ENCODE data around the gene ARMC2. TPM values are rescaled to one million over a fixed set of nuclear protein-coding genes. Genes with fewer than 3 reads are reported as not detected.
"Not testable (repeated sequence)": the region's sequence is repeated elsewhere in the genome, so short reads cannot be mapped to it uniquely, and the experiment has no call there.

The ARMC2 gene
- polyA plus RNA-seq, 3 donors = 8.4 to 13.6 (median 10.9) TPM

GRCh38 chr6:108947114-108947854 is 99.1 kb downstream of the ARMC2 start:
- DNase-seq (ENCODE audit: low read depth in 3 of 3, low spot score in 2 of 3) = no peak

DNA sequence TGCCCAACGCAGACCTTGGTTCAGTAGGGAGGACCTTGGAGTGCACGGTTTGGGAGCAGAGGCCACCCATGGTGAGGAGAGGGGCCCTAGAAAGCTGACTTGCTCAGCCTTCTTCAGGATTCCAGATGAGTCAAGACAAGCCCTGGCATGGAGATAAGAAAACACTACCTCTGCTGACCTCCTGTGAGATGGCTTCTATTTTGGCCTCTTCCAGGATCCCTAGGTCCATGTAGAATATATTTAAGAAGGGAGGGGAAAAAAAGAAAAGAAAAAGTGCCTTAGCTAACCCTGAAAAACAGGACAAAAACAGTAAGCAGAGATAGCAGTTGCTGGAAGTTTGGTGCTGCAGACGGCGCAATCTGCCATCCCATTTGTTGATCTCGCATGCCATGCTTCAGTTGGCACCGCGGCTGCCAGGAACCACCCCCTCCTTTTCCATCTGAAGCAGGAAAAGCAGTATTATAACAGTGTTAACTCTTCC is 100.0 kb downstream of the ARMC2 start:
- no peak for DNase-seq (ENCODE audit: low read depth in 3 of 3, low spot score in 2 of 3)

- DNase-seq (ENCODE audit: low read depth in 3 of 3, low spot score in 2 of 3) = no peak
Observed at GRCh38 chr6:108951351-108951953, 103.2 kb downstream of the ARMC2 start.

DNA sequence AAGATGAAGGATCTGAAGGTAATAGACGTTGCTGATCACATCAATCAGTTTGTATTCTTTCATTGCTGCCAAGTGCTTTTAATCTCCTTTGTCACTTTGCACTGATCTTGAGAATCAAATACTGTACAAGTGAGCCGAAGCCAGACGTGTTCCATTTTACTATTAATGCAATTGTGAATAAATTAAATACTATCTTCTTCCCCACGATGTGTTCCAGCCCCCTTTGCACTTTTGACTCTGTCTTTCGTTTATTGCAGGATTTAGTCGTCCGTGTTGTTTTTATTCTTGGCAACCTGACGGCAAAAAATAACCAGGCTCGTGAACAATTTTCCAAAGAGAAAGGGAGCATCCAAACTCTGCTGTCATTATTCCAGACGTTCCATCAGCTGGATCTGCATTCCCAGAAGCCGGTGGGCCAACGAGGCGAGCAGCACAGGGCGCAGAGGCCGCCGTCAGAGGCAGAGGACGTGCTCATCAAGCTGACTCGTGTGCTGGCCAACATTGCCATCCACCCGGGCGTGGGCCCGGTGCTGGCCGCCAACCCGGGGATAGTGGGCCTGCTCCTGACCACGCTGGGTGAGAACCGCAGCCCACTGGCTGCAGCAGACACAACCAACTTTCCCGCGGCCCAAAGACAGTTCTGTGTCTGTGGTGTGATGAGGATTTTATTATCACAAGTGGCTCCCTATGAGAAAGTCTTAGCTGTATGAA is 104.7 kb downstream of the ARMC2 start:
- DNase-seq (ENCODE audit: low read depth in 3 of 3, low spot score in 2 of 3) = no peak

- no peak for DNase-seq (ENCODE audit: low read depth in 3 of 3, low spot score in 2 of 3)
Observed at GRCh38 chr6:108953681-108954080, 105.5 kb downstream of the ARMC2 start.

DNA sequence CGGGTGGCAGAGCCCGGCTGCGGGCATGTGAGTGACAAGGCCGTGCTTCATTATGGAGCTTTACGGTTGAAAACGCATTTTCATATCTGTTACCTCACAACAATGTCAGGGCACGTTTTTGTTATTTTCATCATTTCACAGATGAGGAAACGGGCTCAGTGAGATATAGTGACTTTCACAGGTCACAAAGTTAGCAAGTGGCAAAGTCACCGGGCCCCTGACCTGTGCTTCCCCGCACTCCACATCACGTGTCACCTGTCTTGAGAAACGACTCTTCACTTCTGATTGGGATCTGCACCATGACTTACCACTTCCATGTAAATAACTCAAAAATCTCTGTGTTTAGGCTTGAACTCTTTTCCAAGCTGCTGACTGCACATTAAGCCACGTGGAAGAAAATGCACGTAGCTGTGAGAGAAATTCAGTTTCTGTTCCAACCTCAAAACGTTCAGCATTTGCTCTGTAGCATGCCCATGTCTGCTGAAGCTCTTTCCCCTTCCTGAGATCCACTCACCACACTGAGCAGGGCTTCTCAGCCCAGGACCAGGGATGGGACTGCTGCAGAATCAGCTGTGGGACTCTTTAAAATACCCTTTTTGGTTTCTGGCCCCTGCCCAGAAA is 107.2 kb downstream of the ARMC2 start:
- DNase-seq (ENCODE audit: low read depth in 3 of 3, low spot score in 2 of 3) = no peak

GRCh38 chr6:108957221-108957620 is 109.0 kb downstream of the ARMC2 start:
- no peak for DNase-seq (ENCODE audit: low read depth in 3 of 3, low spot score in 2 of 3)

DNA sequence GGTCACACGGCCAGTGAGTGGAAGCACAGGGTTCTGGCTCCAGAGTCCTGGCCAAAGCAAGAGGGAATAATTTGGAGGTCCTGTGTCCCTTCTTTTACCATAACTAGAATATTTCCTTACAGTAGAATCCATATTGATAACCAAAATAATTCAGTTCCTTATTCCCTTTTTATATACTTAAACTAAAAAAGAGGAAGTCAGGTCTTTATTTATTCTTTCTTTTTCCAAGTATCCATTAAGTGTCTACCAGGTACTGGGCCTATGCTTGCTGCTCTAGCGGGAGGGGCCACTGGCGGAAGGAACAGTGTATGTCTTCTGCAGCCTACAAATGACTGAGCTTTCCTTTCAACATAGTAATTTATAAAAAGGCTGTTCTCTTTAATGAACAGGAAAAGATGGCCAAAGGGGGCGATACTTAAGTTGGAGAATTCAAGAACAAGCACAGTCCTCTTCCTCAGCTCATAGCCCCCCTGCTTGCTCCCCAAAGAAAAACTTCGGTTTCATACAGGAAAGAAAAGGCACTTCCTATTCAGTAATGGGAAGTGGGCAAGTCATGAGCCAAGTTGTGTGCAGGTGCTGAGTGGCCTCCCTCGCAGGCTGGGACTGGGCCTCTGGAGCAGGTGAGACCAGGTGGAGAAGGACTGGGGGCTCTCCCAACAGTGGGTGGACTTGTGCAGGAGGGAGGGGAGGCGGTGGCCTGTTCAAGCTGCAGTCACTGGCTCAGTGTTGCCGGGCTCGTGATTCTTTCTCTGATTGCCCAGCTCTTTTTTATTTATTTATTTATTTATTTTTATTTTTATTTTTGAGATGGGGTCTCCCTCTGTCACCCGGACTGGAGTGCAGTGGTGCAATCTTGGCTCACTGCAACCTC is 110.9 kb downstream of the ARMC2 start:
- no peak for DNase-seq (ENCODE audit: low read depth in 3 of 3, low spot score in 2 of 3)

- no peak for DNase-seq (ENCODE audit: low read depth in 3 of 3, low spot score in 2 of 3)
Observed at GRCh38 chr6:108959972-108960582, 111.9 kb downstream of the ARMC2 start.

DNA sequence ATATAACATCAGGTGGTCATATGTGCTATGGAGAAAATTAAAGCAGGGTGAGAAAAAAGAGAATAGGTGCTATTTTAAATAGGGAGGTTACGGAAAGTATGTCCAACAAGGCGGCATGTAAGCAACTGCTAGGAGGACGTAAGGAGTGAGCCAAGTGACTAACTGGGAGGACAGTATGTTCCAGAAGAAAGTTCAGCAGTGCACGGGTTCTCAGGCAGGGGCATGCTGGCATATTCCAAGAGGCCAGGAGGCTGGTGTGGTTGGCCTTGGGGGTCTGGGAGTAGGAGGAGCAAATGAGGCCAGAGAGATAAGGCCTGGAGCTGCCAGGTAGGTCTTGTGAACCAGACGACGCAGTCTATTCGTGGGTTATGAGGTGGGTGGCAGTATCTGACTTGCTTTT is 112.4 kb downstream of the ARMC2 start:
- no peak for DNase-seq (ENCODE audit: low read depth in 3 of 3, low spot score in 2 of 3)

DNA sequence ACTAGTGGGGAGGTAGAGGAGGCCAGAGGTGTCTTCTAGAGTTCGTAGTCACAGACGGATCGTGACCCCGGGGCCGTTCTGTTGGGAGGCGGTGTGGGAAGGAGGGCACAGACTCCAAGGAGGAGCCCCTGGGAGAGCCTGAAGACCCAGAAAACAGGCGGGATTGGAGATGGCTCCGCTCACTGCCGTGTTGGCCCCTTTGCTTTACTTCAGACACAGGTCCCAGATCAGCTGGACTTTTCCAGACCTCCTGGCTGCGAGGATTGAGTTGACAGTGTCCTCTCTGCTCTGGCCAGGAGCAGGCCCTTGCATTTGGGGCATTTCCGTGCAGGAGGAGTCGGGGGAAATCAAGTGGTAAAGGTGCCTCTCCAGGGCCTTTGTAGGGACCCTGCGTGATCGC is 112.9 kb downstream of the ARMC2 start:
- DNase-seq (ENCODE audit: low read depth in 3 of 3, low spot score in 2 of 3) = no peak

DNA sequence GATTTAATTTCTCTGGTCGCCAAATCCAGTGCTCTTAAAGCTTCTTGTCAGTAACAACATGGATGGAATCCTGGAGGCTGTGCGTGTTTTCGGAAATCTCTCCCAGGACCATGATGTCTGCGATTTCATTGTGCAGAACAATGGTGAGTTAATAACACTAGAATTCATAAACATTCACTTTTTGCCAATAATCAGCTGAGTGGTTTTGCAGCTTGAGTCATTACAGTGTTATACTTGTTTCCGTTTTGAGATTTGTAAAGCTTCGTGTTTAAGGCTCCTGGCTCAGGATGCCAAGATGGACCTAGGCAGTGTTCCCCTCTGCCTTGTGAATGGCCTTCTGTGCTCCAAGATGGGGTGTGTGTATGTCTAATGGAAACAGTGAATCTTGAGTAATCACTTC is 113.8 kb downstream of the ARMC2 start:
- DNase-seq (ENCODE audit: low read depth in 3 of 3, low spot score in 2 of 3) = no peak

DNA sequence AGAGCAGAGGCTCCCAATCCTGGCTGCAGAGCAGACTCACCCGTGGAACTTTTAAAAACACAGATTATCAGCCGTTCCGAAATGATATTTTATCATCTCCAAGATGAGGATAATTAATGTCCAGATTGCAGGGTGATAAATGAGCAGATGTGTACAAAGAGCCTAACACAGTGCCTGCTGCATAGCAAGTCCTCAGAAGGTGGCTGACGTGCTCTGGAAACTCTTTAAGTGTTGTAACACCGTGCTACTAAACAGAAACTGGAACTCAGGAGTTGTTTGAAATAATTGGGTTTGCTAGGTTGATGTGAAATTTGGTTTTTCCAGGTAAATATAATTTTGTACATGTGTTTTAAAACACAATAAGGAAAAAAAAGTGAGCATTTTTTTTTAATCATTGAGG is 118.0 kb downstream of the ARMC2 start:
- DNase-seq (ENCODE audit: low read depth in 3 of 3, low spot score in 2 of 3) = no peak

DNA sequence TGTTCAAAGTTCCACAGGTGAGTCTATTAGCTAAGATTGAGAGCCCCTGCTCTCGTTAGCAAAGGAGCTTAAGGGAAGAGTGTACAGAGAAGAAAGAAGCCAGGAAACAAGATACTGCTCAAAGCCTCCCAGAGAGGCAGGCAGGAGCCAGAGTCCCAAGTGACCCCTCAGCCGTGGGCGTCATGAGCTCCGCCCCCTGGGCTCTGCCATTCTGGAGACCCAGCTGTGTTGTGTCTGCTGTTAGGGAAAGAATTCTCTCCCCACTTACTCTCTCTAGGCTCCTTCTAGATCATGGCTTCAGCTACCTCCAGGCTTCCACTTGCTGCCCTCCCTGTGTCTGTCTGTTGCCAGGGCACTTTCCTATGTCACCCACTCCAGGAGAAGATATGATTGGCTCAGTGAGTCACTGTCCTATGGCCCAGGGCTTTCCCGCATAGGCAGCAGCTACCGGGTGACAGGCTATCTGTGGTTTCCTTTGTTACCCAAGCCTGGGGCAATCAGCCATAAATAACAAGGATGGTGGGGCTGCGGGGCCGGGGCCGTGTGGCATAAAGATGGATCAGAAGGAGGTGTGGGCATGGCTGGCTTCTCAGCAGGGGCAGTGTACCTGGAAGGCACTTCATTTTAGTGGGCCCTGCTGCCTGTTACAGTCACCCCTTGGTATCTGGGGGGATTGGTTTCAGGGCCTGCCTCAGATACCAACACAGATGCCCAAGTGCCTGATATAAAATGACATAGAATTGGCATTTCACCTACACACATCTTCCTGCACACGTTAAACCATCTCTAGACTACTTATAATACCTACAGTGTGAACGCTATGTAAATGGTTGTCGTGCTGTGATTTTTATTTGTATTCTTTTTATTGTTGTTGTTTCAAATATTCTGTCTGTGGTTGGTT is 118.9 kb downstream of the ARMC2 start:
- DNase-seq (ENCODE audit: low read depth in 3 of 3, low spot score in 2 of 3) = no peak

- DNase-seq (ENCODE audit: low read depth in 3 of 3, low spot score in 2 of 3) = no peak
Observed at GRCh38 chr6:108968325-108969316, 120.4 kb downstream of the ARMC2 start.

DNA sequence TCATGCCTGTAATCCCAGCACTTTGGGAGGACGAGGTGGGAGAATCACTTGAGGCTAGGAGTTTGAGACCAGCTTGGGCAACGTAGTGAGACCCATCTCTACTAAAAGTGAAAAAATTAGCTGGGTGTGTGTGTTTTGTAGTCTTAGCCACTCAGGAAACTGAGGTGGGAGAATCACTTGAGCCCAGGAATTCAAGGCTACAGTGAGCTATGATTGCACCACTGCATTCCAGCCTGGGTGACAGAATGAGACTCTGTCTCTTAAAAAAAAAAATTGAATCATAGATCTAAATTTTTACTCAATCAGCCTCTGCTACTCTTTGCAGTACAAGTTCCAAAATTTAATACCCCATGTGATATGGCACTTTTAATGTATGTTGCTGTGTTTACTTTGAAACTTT is 121.6 kb downstream of the ARMC2 start:
- DNase-seq (ENCODE audit: low read depth in 3 of 3, low spot score in 2 of 3) = no peak

DNA sequence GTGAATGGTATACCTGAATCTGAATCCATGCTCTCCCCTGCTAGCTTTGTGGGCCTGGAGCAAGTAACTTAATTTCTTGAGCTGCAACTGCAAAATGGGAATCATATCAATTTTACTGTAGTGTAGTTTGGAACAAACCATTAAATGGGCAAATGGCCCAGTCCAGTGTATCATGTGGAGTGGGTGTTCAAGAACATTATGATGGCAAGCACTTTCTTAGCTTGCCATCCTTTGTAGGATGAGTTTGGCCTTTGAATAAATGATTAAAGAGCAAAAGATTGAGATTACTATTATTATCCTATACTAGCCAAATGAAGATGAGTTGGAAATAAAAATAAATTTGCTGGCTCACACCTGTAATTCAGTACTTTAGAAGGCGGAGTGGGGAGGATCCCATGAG is 126.0 kb downstream of the ARMC2 start:
- no peak for DNase-seq (ENCODE audit: low read depth in 3 of 3, low spot score in 2 of 3)

GRCh38 chr6:108978638-108979037 is 130.4 kb downstream of the ARMC2 start:
- not testable (repeated sequence) for DNase-seq (ENCODE audit: low read depth in 3 of 3, low spot score in 2 of 3)
